Breast epithelium (tissue), 4 donors: ENCODE measurements around the gene CDH23. TPM values are rescaled to one million over a fixed set of nuclear protein-coding genes. Genes with fewer than 3 reads are reported as not detected.

ENCODE experiments used
- DNase-seq, 2 donors: peaks; one replicate each; pipeline ENCODE4 v3.0.0-alpha.2; 2019; ENCODE audit warnings: low spot score in 2 of 2
- H3K27ac ChIP-seq, 2 donors: fragments of 200-600 bp; sonication (generic) in 1 of 2; one replicate each; pipeline ENCODE4 v1.5.1; 2016 to 2019; ENCODE audit warnings: mild to moderate bottlenecking in 1 of 2
- H3K27me3 ChIP-seq, 2 donors: fragments of 200-600 bp; sonication (generic) in 1 of 2; one replicate each; pipeline versions ENCODE4 v1.5.1 to v1.6.0; 2017 to 2019; ENCODE audit warnings: control low read depth in 1 of 2, mild to moderate bottlenecking in 1 of 2
- H3K36me3 ChIP-seq: fragments of 200-600 bp; one replicate; pipeline ENCODE4 v1.5.1; 2019
- H3K4me1 ChIP-seq, 2 donors: fragments of 200-600 bp; sonication (generic); one replicate each; pipeline ENCODE4 v1.5.1; 2016 to 2019; ENCODE audit warnings: control low read depth in 1 of 2
- H3K4me3 ChIP-seq, 3 donors: fragments of 200-600 bp; sonication (generic); 1 replicate in 2 of 3; 2 replicates in 1 of 3; pipeline ENCODE4 v1.5.1; 2016 to 2019; ENCODE audit warnings: mild to moderate bottlenecking in 3 of 3, moderate library complexity in 2 of 3
- H3K9me3 ChIP-seq, 2 donors: fragments of 200-600 bp; sonication (generic) in 1 of 2; one replicate each; pipeline ENCODE4 v1.5.1; 2016 to 2019; ENCODE audit warnings: control low read depth in 1 of 2
- CTCF ChIP-seq, 3 donors: fragments of 450-650 bp; IDR thresholded peaks; one replicate each; pipeline ENCODE4 v1.5.1; 2016 to 2017; ENCODE audit warnings: antibody characterized with exemption in 3 of 3, mild to moderate bottlenecking in 3 of 3, moderate library complexity in 3 of 3
- POLR2A ChIP-seq: fragments of 450-650 bp; IDR thresholded peaks from one replicate; pipeline ENCODE4 v1.6.1; 2016; ENCODE audit warnings: antibody characterized with exemption, mild to moderate bottlenecking, moderate library complexity
- POLR2AphosphoS5 ChIP-seq, 3 donors: sonication (generic); formaldehyde crosslinking; IDR thresholded peaks; one replicate each; pipeline ENCODE4 v1.6.1; 2017; ENCODE audit warnings: antibody characterized with exemption in 3 of 3
- intact Hi-C: fragments of 100-400 bp; cut with DNase I; formaldehyde crosslinking; loops from one replicate; pipeline ENCODE4 v1.15.1; 2023; ENCODE audit warnings: low total_unique reads
- total RNA-seq, 3 donors: library from RNA; depleted of rRNA; stranded (reverse); fragments of >200 nt; gene quantifications; one replicate each; pipeline ENCODE4 v1.1.0, GENCODE V29; 2016

CDH23 gene
- total RNA-seq, 3 donors from 2014 or later: 8.5 to 13.8 (median 11.6) TPM

- H3K27me3 ChIP-seq: no peaks in the 10 kb centered on the region
- no peaks in the 10 kb centered on the region for H3K4me1 ChIP-seq
- no peak overlapping the region for H3K27ac ChIP-seq
- H3K36me3 ChIP-seq: no peaks in the 10 kb centered on the region
- no peak for DNase-seq
- H3K9me3 ChIP-seq: no peaks in the 10 kb centered on the region
- intact Hi-C loops: no loop called here
- H3K4me3 ChIP-seq: no peak overlapping the region
- TF ChIP-seq POLR2A: no peak
- no peak for TF ChIP-seq POLR2AphosphoS5 (IDR thresholded peaks at IDR 0.05)
- no peak for TF ChIP-seq CTCF (IDR thresholded peaks at IDR 0.05)
These were observed 118.9 kb downstream of the CDH23 start for GRCh38 chr10:71515531-71516172.

GRCh38 chr10:71516890-71517289 is 120.2 kb downstream of the CDH23 start:
- no peak for DNase-seq
- Histone ChIP-seq H3K9me3 (no peaks in the 10 kb centered on the region), H3K36me3 (no peaks in the 10 kb centered on the region), H3K27me3 (no peaks in the 10 kb centered on the region), H3K4me3 (no peak overlapping the region), H3K27ac (no peak overlapping the region), H3K4me1 (no peaks in the 10 kb centered on the region)
- intact Hi-C loops: no loop called here
- TF ChIP-seq CTCF (IDR thresholded peaks at IDR 0.05): no peak
- TF ChIP-seq POLR2A: no peak
- no peak for TF ChIP-seq POLR2AphosphoS5 (IDR thresholded peaks at IDR 0.05)

GRCh38 chr10:71517298-71518169 is 120.8 kb downstream of the CDH23 start:
- Histone ChIP-seq H3K9me3 (no peaks in the 10 kb centered on the region), H3K36me3 (no peaks in the 10 kb centered on the region), H3K4me3 (no peak overlapping the region), H3K27ac (no peak overlapping the region), H3K4me1 (no peaks in the 10 kb centered on the region), H3K27me3 (no peaks in the 10 kb centered on the region)
- intact Hi-C loops: no loop called here
- no peak for TF ChIP-seq POLR2AphosphoS5 (IDR thresholded peaks at IDR 0.05)
- TF ChIP-seq CTCF (IDR thresholded peaks at IDR 0.05): no peak
- TF ChIP-seq POLR2A: no peak
- no peak for DNase-seq

GRCh38 chr10:71520042-71520441 is 123.3 kb downstream of the CDH23 start:
- Histone ChIP-seq H3K9me3 (no peaks in the 10 kb centered on the region), H3K27ac (no peak overlapping the region), H3K36me3 (no peaks in the 10 kb centered on the region), H3K27me3 (no peaks in the 10 kb centered on the region), H3K4me3 (no peak overlapping the region), H3K4me1 (no peaks in the 10 kb centered on the region)
- TF ChIP-seq POLR2A (no peak), CTCF (IDR thresholded peaks at IDR 0.05) (no peak), POLR2AphosphoS5 (IDR thresholded peaks at IDR 0.05) (no peak)
- intact Hi-C loops: no loop called here
- DNase-seq: no peak
